Measurements from ENCODE around the gene POLR2I.
A peak's percentile ranks its signal among the peaks of the same experiment; 100 is the strongest.

The POLR2I gene

GRCh38 chr19:36114721-36115452 is at the start of gene POLR2I:
POLR2I (minus strand) TSS chr19:36114875; CDS start chr19:36114856, 19 bp downstream.
- Mint-ChIP-seq H3K36me3 (ENCODE audit: low read depth) (peaks cover 45% of the 10 kb centered on the region), H3K4me3 (peak within 1 kb of the TSS; percentile 88 to 96 (median 92)), H3K9me3 (no peaks in the 10 kb centered on the region), H3K27me3 (ENCODE audit: low read depth) (no peaks in the 10 kb centered on the region), H3K4me1 (peaks cover 19% of the 10 kb centered on the region), H3K27ac (peak within 1 kb of the TSS; percentile 83 to 93 (median 83))
- no peak for TF ChIP-seq CTCF (IDR thresholded peaks at IDR 0.05; ENCODE audit: unreplicated experiment in 3 of 3)

- Mint-ChIP-seq H3K36me3 (ENCODE audit: low read depth) (peaks cover 36% of the 10 kb centered on the region), H3K9me3 (no peaks in the 10 kb centered on the region), H3K27ac (no peak overlapping the region), H3K4me3 (no peak overlapping the region), H3K27me3 (ENCODE audit: low read depth) (no peaks in the 10 kb centered on the region), H3K4me1 (no peaks in the 10 kb centered on the region)
- TF ChIP-seq CTCF (IDR thresholded peaks at IDR 0.05; ENCODE audit: unreplicated experiment in 3 of 3): no peak
These were observed 49.1 kb upstream of the POLR2I start for GRCh38 chr19:36163813-36164212.

GRCh38 chr19:36160821-36161596 is 46.3 kb upstream of the POLR2I start:
- Mint-ChIP-seq H3K27ac (no peak overlapping the region), H3K9me3 (no peaks in the 10 kb centered on the region), H3K27me3 (ENCODE audit: low read depth) (no peaks in the 10 kb centered on the region), H3K36me3 (ENCODE audit: low read depth) (peaks cover 38% of the 10 kb centered on the region), H3K4me1 (peaks cover 4% of the 10 kb centered on the region), H3K4me3 (no peak overlapping the region)
- no peak for TF ChIP-seq CTCF (IDR thresholded peaks at IDR 0.05; ENCODE audit: unreplicated experiment in 3 of 3)

- no peak for TF ChIP-seq CTCF (IDR thresholded peaks at IDR 0.05; ENCODE audit: unreplicated experiment in 3 of 3)
- Mint-ChIP-seq H3K27ac (no peak overlapping the region), H3K4me1 (peaks cover 14% of the 10 kb centered on the region), H3K9me3 (no peaks in the 10 kb centered on the region), H3K4me3 (no peak overlapping the region), H3K36me3 (ENCODE audit: low read depth) (peaks cover 30% of the 10 kb centered on the region), H3K27me3 (ENCODE audit: low read depth) (no peaks in the 10 kb centered on the region)
These were observed 38.5 kb upstream of the POLR2I start for GRCh38 chr19:36153126-36153525.

- Mint-ChIP-seq H3K4me3 (no peak within 1 kb of the TSS), H3K4me1 (peaks cover 14% of the 10 kb centered on the region), H3K9me3 (no peaks in the 10 kb centered on the region), H3K36me3 (ENCODE audit: low read depth) (peaks cover 31% of the 10 kb centered on the region), H3K27me3 (ENCODE audit: low read depth) (no peaks in the 10 kb centered on the region), H3K27ac (peak within 1 kb of the TSS in 1 of 3 experiments; percentile 40)
- no peak for TF ChIP-seq CTCF (IDR thresholded peaks at IDR 0.05; ENCODE audit: unreplicated experiment in 3 of 3)
These were observed 37.8 kb upstream of the POLR2I start, which contains the start of gene COX7A1 for GRCh38 chr19:36152352-36153091. COX7A1 (minus strand) TSS chr19:36152447; CDS start chr19:36152407, 40 bp downstream.

Measured in nephron (organoid).